Subcutaneous abdominal adipose tissue (tissue), 5 donors: ENCODE measurements around the gene GINS2.
A peak's percentile ranks its signal among the peaks of the same experiment; 100 is the strongest.

Source experiments
- H3K27ac ChIP-seq: one replicate; pipeline ENCODE4 v1.7.0; 2013; ENCODE audit warnings: low read depth, mild to moderate bottlenecking, inconsistent platforms, low read length, moderate library complexity
- H3K27me3 ChIP-seq, 5 donors: one replicate each; pipeline ENCODE4 v1.7.0; 2013; ENCODE audit warnings: low read length in 5 of 5, inconsistent platforms in 1 of 5; ENCODE audit not compliant: control insufficient read depth in 5 of 5, insufficient read depth in 4 of 5
- H3K36me3 ChIP-seq, 5 donors: one replicate each; pipeline ENCODE4 v1.7.0; 2013; ENCODE audit warnings: low read length in 5 of 5; ENCODE audit not compliant: control insufficient read depth in 5 of 5, insufficient read depth in 5 of 5
- H3K4me1 ChIP-seq, 5 donors: one replicate each; pipeline ENCODE4 v1.7.0; 2013; ENCODE audit warnings: low read length in 5 of 5, mild to moderate bottlenecking in 3 of 5, moderate library complexity in 1 of 5; ENCODE audit not compliant: control insufficient read depth in 5 of 5, insufficient read depth in 5 of 5
- H3K4me3 ChIP-seq, 5 donors: one replicate each; pipeline ENCODE4 v1.7.0; 2013; ENCODE audit warnings: low read length in 5 of 5, low read depth in 1 of 5
- H3K9ac ChIP-seq, 5 donors: one replicate each; pipeline ENCODE4 v1.7.0; 2013; ENCODE audit warnings: low read length in 5 of 5, mild to moderate bottlenecking in 4 of 5, moderate library complexity in 3 of 5
- H3K9me3 ChIP-seq, 5 donors: one replicate each; pipeline ENCODE4 v1.7.0; 2013; ENCODE audit warnings: low read length in 5 of 5; ENCODE audit not compliant: control insufficient read depth in 5 of 5
- donor health status: healthy.
- donor health status: healthy.
- donor health status: healthy.
- donor health status: healthy.
- donor health status: healthy.

GINS2 gene

DNA sequence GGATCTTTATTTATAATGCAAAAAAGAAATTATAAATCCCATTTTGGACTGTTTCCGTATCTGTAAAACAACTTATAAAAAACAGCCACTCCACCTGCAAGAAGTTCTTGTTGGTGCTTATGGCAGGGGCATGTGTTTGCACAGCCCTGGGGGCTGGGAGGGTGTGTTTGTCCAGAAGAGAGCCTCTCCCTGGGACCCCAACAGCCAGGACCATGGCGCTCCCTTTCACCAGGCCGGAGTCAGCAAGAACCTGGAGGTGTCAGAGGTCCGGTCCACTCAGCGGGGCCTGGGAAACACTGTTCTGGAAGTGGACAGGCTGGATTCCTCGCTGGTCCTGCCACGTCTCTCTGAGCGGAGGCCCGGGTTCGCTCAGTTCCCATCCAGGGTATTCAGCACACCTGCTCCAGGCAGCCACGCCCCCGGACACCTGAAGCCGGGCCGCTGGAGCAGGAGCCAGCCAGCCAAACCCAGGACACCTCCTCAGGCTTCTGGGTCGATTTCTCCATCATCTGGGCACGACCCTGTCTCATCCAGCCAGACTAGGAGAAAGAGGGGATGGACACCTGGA lies 18.9 kb upstream of the GINS2 start:
- no peak overlapping the region for H3K4me3 ChIP-seq
- peaks cover 0 to 4% (median 0%) of the 10 kb centered on the region in 5 donors for H3K36me3 ChIP-seq
- no peak overlapping the region for H3K27ac ChIP-seq
- no peaks in the 10 kb centered on the region for H3K4me1 ChIP-seq
- no peak overlapping the region for H3K9ac ChIP-seq
- no peaks in the 10 kb centered on the region for H3K27me3 ChIP-seq
- H3K9me3 ChIP-seq, result peaks cover 2 to 11% (median 10%) of the 10 kb centered on the region in 5 donors

DNA sequence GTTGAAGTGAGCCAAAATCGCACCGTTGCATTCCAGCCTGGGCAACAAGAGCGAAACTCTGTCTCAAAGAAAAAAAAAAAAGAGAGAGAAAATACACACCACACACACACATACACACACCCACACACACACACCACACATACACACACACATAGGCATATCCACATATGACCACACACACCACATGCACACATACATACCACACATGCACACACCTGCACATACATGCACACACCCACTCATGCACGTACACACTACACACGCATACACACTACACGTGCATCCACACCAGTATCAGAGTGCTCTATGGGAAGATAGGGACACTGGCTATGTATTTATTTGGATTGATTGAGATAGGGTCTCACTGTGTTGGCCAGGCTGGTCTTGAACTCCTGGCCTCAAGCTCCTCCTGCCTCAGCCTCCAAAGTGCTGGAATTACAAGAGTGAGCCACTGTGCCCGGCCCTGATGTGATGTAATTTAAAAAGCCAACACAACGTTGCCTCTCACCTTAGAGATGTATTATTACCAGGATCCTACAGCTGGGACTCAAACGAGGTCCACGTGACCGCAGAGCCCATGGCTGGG lies 17.8 kb upstream of the GINS2 start:
- Histone ChIP-seq H3K27ac (no peak overlapping the region), H3K27me3 (no peaks in the 10 kb centered on the region), H3K4me1 (no peaks in the 10 kb centered on the region), H3K9me3 (peaks cover 0 to 6% (median 4%) of the 10 kb centered on the region in 5 donors), H3K4me3 (no peak overlapping the region), H3K9ac (no peak overlapping the region), H3K36me3 (no peaks in the 10 kb centered on the region)

- H3K36me3 ChIP-seq, result no peaks in the 10 kb centered on the region
- no peaks in the 10 kb centered on the region for H3K27me3 ChIP-seq
- H3K9me3 ChIP-seq, result peaks cover 0 to 7% (median 4%) of the 10 kb centered on the region in 5 donors
- H3K4me3 ChIP-seq, result no peak overlapping the region
- no peak overlapping the region for H3K27ac ChIP-seq
- H3K4me1 ChIP-seq, result no peaks in the 10 kb centered on the region
- no peak overlapping the region for H3K9ac ChIP-seq
These were observed 16.4 kb upstream of the GINS2 start for GRCh38 chr16:85704900-85705846.

DNA sequence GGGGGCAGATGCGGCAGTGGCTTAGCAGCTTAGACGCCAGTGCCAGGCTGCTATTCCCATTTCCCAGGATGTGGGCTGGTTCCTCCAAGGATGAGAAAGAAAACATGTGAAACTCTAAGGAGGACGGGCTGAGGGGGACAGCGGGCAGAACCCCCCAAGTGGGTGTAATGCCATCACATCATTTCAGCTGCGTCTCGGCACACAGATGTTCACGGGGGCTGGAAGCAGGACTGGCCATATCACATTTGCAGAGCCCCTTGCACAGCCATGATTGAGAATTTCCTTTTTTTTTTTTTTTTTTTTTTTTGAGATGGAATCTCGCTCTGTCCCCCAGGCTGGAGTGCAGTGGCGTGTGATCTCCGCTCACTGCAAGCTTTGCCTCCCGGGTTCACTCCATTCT lies 15.3 kb upstream of the GINS2 start:
- H3K9me3 ChIP-seq, result peaks cover 0 to 7% (median 4%) of the 10 kb centered on the region in 5 donors
- H3K4me1 ChIP-seq, result peaks cover 0 to 11% (median 5%) of the 10 kb centered on the region in 5 donors
- no peaks in the 10 kb centered on the region for H3K36me3 ChIP-seq
- H3K9ac ChIP-seq, result no peak overlapping the region
- no peak overlapping the region for H3K27ac ChIP-seq
- H3K4me3 ChIP-seq, result no peak overlapping the region
- peaks cover 0 to under 1% (median 0%) of the 10 kb centered on the region in 5 donors for H3K27me3 ChIP-seq

GRCh38 chr16:85699628-85700027 lies 10.9 kb upstream of the GINS2 start:
- Histone ChIP-seq H3K27ac (no peak overlapping the region), H3K36me3 (no peaks in the 10 kb centered on the region)

DNA sequence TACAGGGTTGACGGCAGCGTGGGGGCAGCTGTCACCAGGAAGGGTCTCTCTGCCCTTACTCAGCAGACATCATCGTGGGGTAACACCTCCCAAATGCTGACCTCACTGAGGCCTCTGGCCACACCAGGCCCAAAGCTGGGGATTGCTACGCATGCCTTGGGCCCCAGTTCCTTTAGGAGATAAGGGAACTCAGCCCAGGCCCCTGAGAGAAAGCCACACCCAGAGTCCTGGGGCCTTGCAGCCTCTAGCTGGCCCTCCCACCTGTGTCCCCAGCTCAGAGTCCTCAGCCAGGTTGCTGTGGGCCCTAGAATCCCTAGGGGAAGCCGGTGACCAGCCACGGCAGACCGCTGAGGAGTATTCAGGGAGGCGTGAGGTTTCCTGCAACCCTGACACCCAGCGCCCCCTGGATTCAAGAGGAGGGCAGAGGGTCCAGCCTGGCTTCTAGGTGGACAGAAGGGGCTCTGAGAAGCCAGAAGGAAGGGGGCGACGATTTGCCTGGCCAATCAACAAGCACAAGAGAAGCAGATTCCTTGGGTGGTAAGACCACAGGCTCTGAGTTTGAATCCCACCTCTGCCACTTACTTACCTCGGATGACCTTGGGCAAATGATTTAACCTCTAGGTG lies 10.3 kb upstream of the GINS2 start:
- H3K4me1 ChIP-seq, result peaks cover 0 to 11% (median 5%) of the 10 kb centered on the region in 5 donors
- H3K9ac ChIP-seq, result no peak overlapping the region
- no peak overlapping the region for H3K27ac ChIP-seq

More at GRCh38 chr16:85699628-85700027, 10.9 kb upstream of the GINS2 start:
- Histone ChIP-seq H3K4me1 (peaks cover 0 to 11% (median 5%) of the 10 kb centered on the region in 5 donors), H3K27me3 (peaks cover 14 to 40% (median 31%) of the 10 kb centered on the region in 5 donors), H3K9me3 (peaks cover 0 to 7% (median 4%) of the 10 kb centered on the region in 5 donors), H3K4me3 (peak overlapping the region in 1 of 5 donors; percentile 19), H3K9ac (peak overlapping the region in 1 of 5 donors; percentile 42)

DNA sequence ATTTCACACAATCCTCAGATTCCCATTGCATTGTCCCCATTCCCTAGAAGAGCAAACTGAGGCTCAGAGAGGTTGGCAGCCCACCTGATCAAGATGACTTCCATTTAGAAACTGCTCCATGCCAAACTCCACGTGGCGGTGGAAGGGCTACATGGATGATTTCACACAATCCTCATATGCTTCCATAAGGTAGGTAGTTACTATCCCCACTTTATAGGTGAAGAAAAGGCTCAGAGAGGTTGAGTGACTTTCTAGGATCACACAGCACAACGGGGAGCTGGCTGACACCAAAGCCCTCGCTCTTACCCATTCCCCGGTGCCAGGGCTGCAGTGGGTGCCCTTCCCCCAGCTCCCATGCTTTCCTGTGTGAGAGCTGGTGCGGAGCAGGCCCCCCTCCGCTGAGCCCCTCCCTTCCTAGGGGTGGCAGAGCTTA lies 9.7 kb upstream of the GINS2 start:
- Histone ChIP-seq H3K9ac (no peak overlapping the region), H3K9me3 (peaks cover 0 to 7% (median 4%) of the 10 kb centered on the region in 5 donors), H3K36me3 (no peaks in the 10 kb centered on the region), H3K27ac (no peak overlapping the region), H3K4me1 (peaks cover 0 to 11% (median 5%) of the 10 kb centered on the region in 5 donors), H3K4me3 (no peak overlapping the region), H3K27me3 (peaks cover 14 to 40% (median 31%) of the 10 kb centered on the region in 5 donors)

More for the DNA sequence above, 10.3 kb upstream of the GINS2 start:
- Histone ChIP-seq H3K9me3 (peaks cover 0 to 7% (median 4%) of the 10 kb centered on the region in 5 donors), H3K27me3 (peaks cover 14 to 40% (median 31%) of the 10 kb centered on the region in 5 donors), H3K4me3 (peak overlapping the region in 1 of 5 donors; percentile 19), H3K36me3 (no peaks in the 10 kb centered on the region)

DNA sequence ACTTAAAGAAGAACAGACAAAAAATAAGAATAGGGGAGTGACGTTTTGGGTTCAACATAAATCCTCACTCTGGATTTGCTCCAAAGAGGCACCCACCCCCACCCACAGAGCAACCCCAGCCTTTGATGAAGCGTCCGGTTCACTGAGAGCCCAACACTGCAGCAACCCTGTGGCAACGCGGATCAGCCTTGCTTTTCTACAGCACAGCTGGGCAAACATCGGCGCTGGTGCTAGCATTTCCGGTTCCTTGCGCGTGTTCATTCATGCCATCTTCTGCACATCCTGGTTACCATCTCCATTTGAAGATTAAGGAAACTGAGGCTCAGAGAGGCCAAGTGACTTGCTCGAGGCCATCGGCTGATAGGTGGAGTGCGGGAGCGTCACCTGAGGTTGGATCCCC lies 8.7 kb upstream of the GINS2 start:
- Histone ChIP-seq H3K36me3 (no peaks in the 10 kb centered on the region), H3K9ac (no peak overlapping the region), H3K27me3 (peaks cover 14 to 40% (median 31%) of the 10 kb centered on the region in 5 donors), H3K9me3 (peaks cover 0 to 7% (median 4%) of the 10 kb centered on the region in 5 donors), H3K4me1 (peaks cover 0 to 11% (median 5%) of the 10 kb centered on the region in 5 donors), H3K27ac (no peak overlapping the region), H3K4me3 (no peak overlapping the region)

DNA sequence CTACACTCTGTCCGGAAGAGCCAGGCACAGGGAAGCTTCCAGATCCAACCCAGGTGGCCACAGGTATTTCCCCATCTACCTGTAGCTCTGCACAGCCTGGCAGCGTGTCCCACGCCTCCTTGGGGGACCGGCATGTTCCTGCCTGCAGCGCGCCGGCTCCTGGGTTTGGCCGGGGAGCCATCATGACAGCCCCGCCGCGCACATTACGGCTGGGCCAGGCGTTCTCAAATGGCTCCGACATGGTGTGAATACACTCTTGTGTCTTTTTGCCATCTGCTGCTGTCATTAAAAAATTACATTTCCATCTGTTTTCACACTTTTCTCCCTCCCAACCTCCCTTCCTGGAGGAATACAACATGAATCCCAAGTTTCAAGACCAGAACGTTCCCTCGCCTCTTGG lies 8.0 kb upstream of the GINS2 start:
- Histone ChIP-seq H3K9ac (no peak overlapping the region), H3K27ac (no peak overlapping the region), H3K4me1 (peaks cover 0 to 11% (median 5%) of the 10 kb centered on the region in 5 donors), H3K36me3 (no peaks in the 10 kb centered on the region), H3K9me3 (peaks cover 0 to 4% (median under 1%) of the 10 kb centered on the region in 5 donors), H3K4me3 (no peak overlapping the region), H3K27me3 (peaks cover 14 to 40% (median 31%) of the 10 kb centered on the region in 5 donors)
